ENCODE results near the gene SLC26A11.
"Not testable (repeated sequence)": the region's sequence is repeated elsewhere in the genome, so short reads cannot be mapped to it uniquely, and the experiment has no call there.

The SLC26A11 gene

DNA sequence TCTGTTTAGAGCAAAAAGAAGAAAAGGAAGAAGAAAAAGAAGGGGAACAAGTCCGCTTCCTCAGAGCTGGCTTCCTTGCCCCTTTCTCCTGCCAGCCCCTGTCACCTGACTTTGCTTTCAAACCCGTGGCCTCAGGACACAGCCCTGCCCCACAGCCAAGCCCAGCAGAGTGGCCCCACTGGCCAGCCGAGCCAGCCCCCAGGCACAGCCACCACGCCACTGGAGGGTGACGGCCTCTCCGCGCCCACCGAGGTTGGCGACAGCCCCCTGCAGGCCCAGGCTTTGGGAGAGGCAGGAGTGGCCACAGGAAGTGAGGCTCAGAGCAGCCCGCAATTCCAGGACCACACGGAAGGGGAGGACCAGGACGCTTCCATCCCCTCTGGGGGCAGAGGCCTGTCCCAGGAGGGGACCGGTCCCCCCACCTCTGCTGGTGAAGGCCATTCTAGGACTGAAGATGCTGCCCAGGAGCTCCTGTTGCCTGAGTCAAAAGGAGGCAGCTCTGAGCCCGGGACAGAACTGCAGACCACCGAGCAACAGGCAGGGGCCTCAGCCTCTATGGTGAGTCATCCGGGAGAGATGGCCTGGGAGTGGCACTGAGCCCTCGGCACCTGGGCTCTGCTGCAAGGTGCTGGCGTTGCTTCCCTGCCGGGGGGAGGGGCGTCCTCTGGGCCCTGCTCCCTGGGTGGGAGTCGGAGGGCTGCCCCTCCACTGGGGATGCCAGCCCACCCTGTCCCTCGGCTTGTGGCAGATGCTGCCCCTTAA, 67.8 kb downstream of the SLC26A11 start:
- DNase-seq: no peak

DNA sequence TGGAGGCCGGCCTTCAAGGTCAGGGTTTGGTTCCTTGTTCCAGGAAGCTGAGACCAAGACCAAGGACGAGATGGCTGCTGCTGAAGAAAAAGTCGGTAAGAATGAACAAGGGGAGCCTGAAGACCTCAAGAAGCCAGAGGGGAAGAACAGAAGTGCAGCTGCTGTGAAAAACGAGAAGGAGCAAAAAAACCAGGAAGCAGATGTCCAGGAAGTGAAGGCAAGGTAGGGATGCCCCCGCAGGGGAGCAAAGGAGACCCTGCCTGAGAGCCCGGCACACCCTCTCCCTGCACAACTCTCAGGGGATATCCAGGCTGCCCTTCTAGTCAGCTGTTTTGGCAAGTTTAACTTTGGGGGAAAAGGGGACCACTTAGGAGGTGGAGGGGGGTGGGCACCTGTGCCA, 69.4 kb downstream of the SLC26A11 start:
- DNase-seq: no peak

DNA sequence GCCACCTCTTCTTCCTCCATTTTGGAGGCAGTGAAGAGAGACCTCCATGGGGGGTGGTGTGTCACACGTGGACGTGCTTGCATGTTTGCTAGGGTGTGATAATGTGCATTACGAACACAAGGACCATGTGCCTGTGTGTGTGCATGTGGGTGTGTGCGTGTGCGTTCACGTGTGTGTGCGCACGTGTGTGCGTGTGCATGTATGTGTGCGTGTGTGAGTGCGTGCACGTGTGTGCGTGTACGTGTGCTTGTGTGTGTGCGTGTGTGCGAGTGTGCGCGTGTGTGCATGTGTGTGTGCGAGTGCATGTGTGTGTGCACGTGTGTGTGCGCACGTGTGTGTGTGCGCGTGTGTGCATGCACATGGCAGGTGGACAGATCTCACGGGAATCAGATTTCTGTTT, 69.9 kb downstream of the SLC26A11 start:
- DNase-seq: no peak

DNA sequence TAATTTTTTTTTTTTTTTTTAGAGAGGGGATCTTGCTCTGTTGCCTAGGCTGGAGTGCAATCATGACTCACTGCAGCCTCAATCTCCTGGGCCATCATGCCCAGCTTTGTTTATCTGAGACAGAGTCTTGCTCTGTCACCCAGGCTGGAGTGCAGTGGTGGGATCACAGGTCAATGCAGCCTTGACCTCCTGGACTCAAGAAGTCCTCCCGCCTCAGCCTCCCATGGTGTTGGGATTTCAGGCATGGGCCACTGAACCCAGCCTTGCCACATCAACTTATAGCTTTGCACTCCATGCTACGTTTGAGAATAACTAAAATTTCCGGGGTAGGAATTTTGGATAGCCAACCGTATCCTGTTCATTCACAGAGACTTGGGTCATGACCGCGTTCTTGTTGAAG, 71.0 kb downstream of the SLC26A11 start:
- DNase-seq: no peak

DNA sequence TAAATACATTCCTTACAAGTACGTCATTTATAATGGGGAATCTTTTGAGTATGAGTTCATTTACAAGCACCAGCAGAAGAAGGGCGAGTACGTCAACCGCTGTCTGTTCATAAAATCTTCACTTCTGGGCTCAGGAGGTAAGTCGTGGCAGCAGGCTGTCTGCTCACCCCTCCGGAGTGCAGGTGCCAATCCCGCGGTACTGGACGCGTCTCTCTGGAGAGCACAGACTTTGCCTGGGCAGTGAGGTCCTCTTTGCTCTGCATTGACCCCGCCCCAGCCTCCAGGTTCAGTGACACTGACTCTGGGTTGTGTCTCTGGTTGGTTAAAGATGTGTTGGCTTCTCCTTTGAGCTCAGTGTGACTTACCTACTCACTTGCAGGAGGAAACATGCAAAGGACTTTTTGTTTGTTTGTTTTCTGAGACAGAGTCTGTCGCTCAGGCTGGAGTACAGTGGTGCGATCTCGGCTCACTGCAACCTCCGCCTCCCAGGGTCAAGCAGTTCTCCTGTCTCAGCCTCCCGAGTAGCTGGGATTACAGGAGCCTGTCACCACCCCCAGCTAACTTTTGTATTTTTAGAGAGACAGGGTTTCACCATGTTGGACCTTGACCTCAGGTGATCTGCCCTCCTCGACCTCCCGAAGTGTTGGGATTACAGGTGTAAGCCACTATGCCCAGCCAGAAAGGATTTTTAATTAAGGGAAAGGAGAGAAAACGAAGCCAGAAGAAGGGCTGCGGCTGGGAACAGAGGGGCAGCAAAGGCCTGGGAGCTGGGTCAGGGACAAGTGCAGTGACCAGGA, 71.7 kb downstream of the SLC26A11 start:
- no peak for DNase-seq

DNA sequence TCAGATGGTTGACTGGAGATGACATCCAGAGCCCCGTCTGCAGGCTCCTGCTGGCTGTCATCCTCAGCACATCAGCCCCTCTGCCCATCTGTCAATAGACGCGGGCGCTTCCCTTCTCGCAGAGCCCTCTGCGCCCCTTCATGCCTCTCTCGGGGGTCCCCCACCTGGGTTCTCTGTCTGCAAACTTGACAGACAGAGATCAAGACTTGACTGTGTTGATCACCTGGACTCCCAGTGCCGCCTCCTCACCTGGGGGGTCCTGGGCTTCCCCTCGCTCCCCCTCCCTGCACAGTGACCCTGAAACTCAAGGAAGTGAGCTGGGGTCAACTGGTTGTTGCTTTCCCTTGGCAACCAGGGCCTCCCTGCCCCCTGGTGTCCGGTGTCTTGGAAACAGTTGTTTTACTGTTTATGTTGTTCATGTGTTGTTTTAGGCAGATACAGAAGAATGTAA, 72.3 kb downstream of the SLC26A11 start:
- DNase-seq: no peak

DNA sequence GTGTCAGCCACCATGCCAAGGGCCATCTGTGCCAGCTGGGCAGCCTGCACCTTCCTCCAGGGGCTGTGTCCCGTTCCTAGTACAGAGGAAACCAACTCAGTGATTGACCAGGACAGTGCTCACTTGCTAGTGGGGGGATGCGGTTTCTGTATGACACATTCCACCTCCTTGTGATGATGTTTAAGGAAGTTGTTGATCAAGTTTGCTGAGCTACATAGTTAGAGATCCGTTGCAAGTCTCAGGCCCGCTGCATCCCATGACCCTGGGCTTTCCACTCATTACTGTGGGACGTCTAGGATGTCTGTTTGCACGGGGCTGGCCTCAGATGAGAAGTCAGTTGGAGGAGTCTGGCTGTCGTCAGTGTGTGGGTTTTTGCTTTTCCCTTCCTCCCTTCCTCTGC, 74.0 kb downstream of the SLC26A11 start:
- DNase-seq: no peak

DNA sequence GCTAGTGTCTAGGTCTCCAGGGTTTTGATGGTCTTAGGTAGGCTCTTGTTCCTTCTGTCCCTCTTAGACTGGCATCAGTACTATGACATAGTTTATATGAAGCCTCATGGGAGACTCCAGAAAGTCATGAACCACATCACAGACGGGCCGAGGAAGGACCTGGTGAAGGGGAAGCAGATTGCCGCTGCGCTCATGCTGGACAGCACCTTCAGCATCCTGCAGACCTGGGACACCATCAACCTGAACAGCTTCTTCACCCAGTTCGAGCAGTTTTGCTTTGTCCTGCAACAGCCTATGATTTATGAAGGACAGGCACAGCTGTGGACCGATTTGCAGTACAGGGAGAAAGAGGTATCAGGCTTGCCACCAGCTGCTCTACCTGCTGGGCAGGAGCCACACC, 74.4 kb downstream of the SLC26A11 start:
- DNase-seq: no peak

DNA sequence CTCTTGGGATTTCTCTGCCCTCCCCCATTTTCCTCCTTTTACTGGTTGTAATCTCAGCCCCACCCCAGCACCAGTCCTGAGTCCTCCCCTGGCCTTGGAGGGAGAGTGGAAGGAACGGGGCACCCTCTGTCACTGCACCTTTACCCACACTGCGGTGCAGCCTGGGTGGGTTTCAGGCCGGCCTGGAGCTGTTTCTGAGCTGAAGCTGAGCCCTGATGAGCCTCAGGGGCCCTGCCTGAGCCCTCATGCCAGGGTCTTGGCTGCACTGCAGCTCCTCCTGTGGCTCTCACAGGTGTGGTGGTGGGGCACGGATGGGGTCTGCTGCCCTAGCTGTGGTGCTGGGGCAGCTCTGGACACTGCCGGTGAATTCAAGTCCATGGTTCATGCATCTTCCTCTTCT, 74.9 kb downstream of the SLC26A11 start:
- DNase-seq: no peak

DNA sequence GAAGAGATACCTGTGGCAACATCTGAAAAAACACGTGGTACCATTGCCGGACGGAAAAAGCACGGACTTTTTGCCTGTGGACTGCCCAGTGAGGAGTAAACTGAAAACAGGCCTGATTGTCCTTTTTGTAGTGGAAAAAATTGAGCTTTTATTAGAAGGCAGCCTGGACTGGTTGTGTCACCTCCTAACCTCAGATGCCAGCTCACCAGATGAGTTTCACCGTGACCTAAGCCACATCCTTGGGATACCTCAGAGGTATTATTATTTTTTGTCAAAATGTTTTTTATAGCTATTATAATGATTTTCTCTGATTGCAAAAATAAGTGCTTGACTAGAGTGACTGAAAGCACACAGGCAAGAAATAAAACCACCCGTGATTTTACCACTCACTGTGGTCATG, 75.3 kb downstream of the SLC26A11 start:
- no peak for DNase-seq

DNA sequence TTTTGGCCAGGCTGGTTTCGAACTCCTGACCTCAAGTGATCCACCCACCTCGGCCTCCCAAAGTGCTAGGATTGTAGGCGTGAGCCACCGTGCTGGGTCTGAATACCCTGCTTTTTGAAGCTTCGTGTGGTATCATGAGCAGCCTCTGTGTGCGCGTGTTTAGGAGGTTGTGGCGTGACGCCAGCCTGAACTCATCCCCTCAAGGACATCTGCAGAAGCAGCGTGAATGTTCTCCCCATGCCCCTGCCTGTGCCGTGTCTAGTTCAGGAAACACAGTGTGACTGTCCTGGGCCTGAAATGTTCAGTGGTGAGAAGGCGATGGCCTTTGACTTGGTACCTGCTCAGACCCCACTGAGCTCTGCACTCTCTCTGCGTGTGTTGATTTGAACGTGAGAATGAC, 76.0 kb downstream of the SLC26A11 start:
- no peak for DNase-seq

DNA sequence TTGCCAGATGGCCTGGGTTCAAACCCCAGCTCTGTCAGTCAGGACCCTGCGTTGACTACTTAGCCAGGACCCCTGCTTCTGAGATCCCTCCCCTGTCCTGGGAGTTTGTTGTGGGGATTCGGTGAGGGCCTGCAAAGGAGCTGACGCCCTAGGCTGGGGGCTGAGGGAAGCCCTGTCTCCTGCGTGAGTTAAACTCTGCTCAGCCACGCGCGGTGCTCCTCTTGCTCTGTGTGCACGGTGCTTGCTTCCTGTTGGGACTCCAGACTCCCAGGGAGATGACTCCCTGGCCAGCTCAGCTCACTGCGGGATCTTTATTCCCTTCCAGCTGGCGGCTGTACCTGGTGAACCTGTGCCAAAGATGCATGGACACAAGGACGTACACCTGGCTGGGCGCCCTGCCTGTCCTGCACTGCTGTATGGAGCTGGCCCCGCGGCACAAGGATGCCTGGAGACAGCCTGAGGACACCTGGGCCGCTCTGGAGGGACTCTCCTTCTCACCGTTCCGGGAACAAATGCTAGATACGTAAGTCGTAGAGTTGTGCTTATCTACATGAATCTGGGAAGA, 77.9 kb downstream of the SLC26A11 start:
- no peak for DNase-seq

DNA sequence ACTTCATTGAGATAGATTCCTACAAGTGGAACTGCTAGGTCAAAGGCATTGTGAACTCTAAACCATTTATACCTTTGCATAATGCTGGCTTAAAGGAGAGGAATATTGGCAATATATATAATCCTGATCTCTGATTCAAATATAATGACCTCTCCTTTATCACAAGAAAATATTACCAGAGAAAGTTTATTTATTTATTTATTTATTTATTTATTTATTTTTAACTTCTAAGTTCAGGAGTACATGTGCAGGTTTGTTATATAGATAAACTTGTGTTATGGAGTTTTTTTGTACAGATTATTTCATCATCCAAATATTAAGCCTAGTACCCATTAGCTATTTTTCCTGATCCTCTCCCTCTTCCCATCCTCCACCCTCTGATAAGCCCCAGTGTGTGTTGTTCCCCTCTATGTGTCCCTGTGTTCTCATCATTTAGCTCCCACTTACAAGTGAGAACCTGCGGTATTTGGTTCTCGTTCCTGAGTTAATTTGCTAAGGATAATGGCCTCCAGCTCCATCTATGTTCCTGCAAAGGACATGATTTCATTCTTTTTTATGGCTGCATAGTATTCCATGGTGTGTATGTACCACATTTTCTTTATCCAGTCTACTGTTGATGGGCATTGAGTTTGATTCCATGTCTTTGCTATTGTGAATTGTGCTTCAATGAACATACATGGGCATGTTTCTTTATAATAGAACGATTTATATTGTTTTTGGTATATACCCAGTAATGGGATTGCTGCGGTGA, 79.3 kb downstream of the SLC26A11 start:
- not testable (repeated sequence) for DNase-seq

DNA sequence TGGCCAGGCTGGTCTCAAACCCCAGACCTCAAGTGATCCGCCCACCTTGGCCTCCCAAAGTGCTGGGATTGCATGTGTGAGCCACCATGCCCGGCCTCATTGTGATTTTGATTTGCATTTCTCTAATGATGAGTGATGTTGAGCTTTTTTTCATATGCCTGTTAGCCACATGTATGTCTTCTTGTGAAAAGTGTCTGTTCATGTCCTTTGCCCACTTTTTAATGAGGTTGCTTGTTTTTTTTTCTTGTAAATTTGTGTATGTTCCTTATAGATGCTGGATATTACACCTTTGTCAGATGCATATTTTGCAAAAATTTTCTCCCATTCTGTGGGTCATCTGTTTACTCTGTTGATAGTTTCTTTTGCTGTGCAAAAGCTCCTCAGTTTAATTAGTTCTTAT, 80.5 kb downstream of the SLC26A11 start:
- DNase-seq: not testable (repeated sequence)

Measured in activated CD4-positive, alpha-beta T cell treated with anti-CD3 and anti-CD28 coated beads, Interleukin-10, Interleukin-2, amounts not matched to agents 100 ng/mL and 50 ng/mL, durations not matched to agents 16 hours and 8 hours (primary cell).